ENCODE data around the gene ZSWIM4.
A peak's percentile ranks its signal among the peaks of the same experiment; 100 is the strongest.

DNA sequence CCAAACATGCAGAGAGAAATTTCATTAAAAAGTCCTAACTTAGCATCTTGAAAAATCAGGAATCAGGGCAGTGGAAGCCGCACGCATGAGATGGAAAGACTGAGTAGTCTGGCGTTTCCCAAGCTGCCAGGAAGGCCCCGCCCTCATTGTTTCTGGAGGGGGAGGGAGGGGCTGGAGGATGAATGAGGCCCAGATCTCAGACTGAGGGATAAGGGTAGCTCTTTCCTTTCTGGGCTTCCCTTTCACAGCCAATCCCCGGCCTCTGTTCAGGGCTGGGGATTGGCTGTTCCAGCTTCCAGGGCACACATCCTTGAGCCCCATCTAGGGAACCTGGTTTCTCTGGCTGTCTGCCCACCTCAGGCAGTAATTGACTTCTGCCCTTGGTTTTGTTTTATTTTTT is 13.7 kb upstream of the ZSWIM4 start:
- TF ChIP-seq REST (IDR thresholded peaks at IDR 0.05; ENCODE audit: insufficient read depth in 1 of 2, low read depth in 2 of 2, low read length in 2 of 2) (no peak), POLR2AphosphoS5 (IDR thresholded peaks at IDR 0.05; ENCODE audit: low read depth, low read length) (peak; percentile 40; the same call in 1 of the 2 replicates), TAF1 (IDR thresholded peaks at IDR 0.05; ENCODE audit: borderline replicate concordance, insufficient read depth, low read length) (no peak), SIN3A (IDR thresholded peaks at IDR 0.05; ENCODE audit: borderline replicate concordance, insufficient read depth, low read length) (no peak), FOXP2 (optimal IDR thresholded peaks at IDR 0.05; ENCODE audit: borderline replicate concordance, extremely low read depth, extremely low read length, insufficient read depth) (no peak)
